Fibroblast of lung (primary cell): ENCODE results near the gene HPGD. TPM values are rescaled to one million over a fixed set of nuclear protein-coding genes. Genes with fewer than 3 reads are reported as not detected.
A peak's percentile ranks its signal among the peaks of the same experiment; 100 is the strongest.
"Not testable (repeated sequence)": the region's sequence is repeated elsewhere in the genome, so short reads cannot be mapped to it uniquely, and the experiment has no call there.

ENCODE experiments used
- DNase-seq, 2 donors: peaks; one replicate each; pipeline versions ENCODE4 v3.0.0 to v3.0.0-alpha.2; 2010; ENCODE audit warnings: low read depth in 2 of 2
- H2AFZ ChIP-seq: 2 replicates; pipeline ENCODE4 v1.5.1; 2012; ENCODE audit warnings: low read length, control low read depth, inconsistent platforms
- H3K27ac ChIP-seq: 2 replicates; pipeline ENCODE4 v1.5.1; 2011; ENCODE audit warnings: low read length, control low read depth; ENCODE audit not compliant: insufficient read depth
- H3K27me3 ChIP-seq: 2 replicates; pipeline ENCODE4 v1.5.1; 2011; ENCODE audit warnings: mild to moderate bottlenecking, low read length; ENCODE audit not compliant: control insufficient read depth, insufficient read depth
- H3K36me3 ChIP-seq: 2 replicates; pipeline ENCODE4 v1.5.1; 2011; ENCODE audit warnings: low read length; ENCODE audit not compliant: control insufficient read depth, insufficient read depth
- H3K4me1 ChIP-seq: 2 replicates; pipeline ENCODE4 v1.5.1; 2011; ENCODE audit warnings: low read length; ENCODE audit not compliant: control insufficient read depth, insufficient read depth; ENCODE audit errors: extremely low read depth
- H3K4me2 ChIP-seq: 2 replicates; pipeline ENCODE4 v1.5.1; 2011; ENCODE audit warnings: low read length, control low read depth; ENCODE audit not compliant: insufficient read depth; ENCODE audit errors: extremely low read depth
- H3K4me3 ChIP-seq, 4 experiments: fragments of 200-600 bp in 1 of 4; sonication (generic) in 1 of 4; replicated peaks in 1 of 4; 2 replicates each; pipeline ENCODE4 v1.5.1; 2011 to 2016; ENCODE audit warnings: low read length in 4 of 4, low read depth in 3 of 4, mild to moderate bottlenecking in 3 of 4, control low read depth in 2 of 4, inconsistent platforms in 1 of 4, mixed read lengths in 1 of 4; ENCODE audit not compliant: insufficient read depth in 1 of 4; ENCODE audit errors: control extremely low read depth in 1 of 4
- H3K79me2 ChIP-seq: 2 replicates; pipeline ENCODE4 v1.5.1; 2012; ENCODE audit warnings: mild to moderate bottlenecking, low read length, inconsistent platforms; ENCODE audit not compliant: control insufficient read depth, insufficient read depth
- H3K9ac ChIP-seq: 2 replicates; pipeline ENCODE4 v1.5.1; 2011; ENCODE audit warnings: mild to moderate bottlenecking, low read length, control low read depth; ENCODE audit not compliant: insufficient read depth
- H3K9me3 ChIP-seq: 2 replicates; pipeline ENCODE4 v1.5.1; 2012; ENCODE audit warnings: low read depth, low read length; ENCODE audit not compliant: control insufficient read depth, insufficient read depth
- H4K20me1 ChIP-seq: 2 replicates; pipeline ENCODE4 v1.5.1; 2011; ENCODE audit warnings: low read length; ENCODE audit not compliant: control insufficient read depth, insufficient read depth; ENCODE audit errors: extremely low read depth
- EZH2 ChIP-seq: IDR thresholded peaks from 2 replicates; pipeline ENCODE4 v1.5.1; 2012; ENCODE audit warnings: low read length, control low read depth, mild to moderate bottlenecking; ENCODE audit errors: missing control alignments
- polyA plus RNA-seq, 2 donors: library from polyadenylated mRNA; depleted of rRNA in 1 of 2; stranded (reverse) in 1 of 2; unstranded in 1 of 2; fragments of >200 nt; gene quantifications; 2 replicates each; pipeline ENCODE4 v1.2.1, GENCODE V29; 2011 to 2012; ENCODE audit warnings: missing spikeins in 1 of 2
- total RNA-seq: library from RNA; depleted of rRNA; stranded (reverse); fragments of >200 nt; gene quantifications from 2 replicates; pipeline ENCODE4 v1.2.1, GENCODE V29; 2014
- TF ChIP-seq, protein P1 (sequence below), 2 donors: IDR thresholded peaks in 1 of 2; conservative IDR thresholded peaks in 1 of 2; 1 replicate in 1 of 2; 2 replicates in 1 of 2; pipeline ENCODE4 v1.5.1; 2011 to 2012; ENCODE audit warnings: low read length in 2 of 2, control low read depth in 1 of 2, inconsistent platforms in 1 of 2, low read depth in 1 of 2, mild to moderate bottlenecking in 1 of 2

Gene HPGD
- total and polyA plus RNA-seq, 2 donors (not counting 1 experiment from before 2014, with no cell fraction given) = 0.16 to 0.17 TPM

DNA sequence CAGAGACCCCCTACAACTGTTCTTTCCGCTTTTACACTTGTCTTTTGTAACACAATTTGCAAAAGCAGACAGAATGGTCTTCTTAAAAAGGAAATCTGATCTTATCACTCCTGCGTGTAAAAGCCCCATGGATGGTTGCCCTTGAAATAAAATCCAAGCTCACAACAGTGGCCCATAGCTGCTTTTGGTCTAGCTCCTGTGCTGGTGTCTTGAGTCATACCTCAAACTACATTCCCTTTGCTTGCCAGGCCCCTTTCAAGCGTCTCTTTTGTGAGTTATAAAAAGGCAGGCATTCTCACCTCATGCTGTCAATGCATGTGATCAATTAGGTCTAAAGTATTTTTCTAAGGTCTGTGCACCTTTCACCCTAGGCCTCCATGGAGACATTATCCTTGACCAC is 27.6 kb downstream of the HPGD start:
- no peaks in the 10 kb centered on the region for H3K27me3 ChIP-seq
- H3K9ac ChIP-seq = no peak overlapping the region
- DNase-seq = no peak
- TF ChIP-seq, protein P1, sequence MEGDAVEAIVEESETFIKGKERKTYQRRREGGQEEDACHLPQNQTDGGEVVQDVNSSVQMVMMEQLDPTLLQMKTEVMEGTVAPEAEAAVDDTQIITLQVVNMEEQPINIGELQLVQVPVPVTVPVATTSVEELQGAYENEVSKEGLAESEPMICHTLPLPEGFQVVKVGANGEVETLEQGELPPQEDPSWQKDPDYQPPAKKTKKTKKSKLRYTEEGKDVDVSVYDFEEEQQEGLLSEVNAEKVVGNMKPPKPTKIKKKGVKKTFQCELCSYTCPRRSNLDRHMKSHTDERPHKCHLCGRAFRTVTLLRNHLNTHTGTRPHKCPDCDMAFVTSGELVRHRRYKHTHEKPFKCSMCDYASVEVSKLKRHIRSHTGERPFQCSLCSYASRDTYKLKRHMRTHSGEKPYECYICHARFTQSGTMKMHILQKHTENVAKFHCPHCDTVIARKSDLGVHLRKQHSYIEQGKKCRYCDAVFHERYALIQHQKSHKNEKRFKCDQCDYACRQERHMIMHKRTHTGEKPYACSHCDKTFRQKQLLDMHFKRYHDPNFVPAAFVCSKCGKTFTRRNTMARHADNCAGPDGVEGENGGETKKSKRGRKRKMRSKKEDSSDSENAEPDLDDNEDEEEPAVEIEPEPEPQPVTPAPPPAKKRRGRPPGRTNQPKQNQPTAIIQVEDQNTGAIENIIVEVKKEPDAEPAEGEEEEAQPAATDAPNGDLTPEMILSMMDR (conservative IDR thresholded peaks at IDR 0.05 in 1 of 2, IDR thresholded peaks at IDR 0.05 in 1 of 2; ENCODE audit: low read depth in 1 of 2, low read length in 2 of 2) = no peak
- no peak for TF ChIP-seq EZH2
- H3K79me2 ChIP-seq = no peaks in the 10 kb centered on the region
- no peak overlapping the region for H2AFZ ChIP-seq
- H3K36me3 ChIP-seq = no peaks in the 10 kb centered on the region
- H3K27ac ChIP-seq = no peak overlapping the region
- no peak overlapping the region for H3K4me3 ChIP-seq
- no peak overlapping the region for H3K4me2 ChIP-seq
- no peaks in the 10 kb centered on the region for H3K9me3 ChIP-seq
- H4K20me1 ChIP-seq = peaks cover 2% of the 10 kb centered on the region
- no peaks in the 10 kb centered on the region for H3K4me1 ChIP-seq

DNA sequence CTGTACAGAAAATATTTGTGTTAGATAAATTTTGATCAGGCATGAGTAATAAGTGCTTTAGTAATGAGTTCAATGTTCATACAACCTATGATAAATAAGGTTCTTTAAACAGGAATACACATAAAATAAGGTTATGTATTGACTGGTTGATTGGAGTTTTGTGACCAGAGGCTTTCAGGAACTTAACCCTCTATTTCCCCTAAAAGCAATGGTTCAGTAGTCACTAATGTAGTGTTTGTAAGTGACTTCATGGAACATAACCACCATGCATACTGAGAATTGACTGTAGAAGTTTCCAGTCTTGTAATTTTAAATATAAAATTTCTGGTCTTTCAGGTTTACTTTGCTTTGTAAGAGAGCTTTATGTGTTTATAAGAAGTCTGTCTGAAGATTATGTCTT is 28.1 kb downstream of the HPGD start:
- no peaks in the 10 kb centered on the region for H3K27me3 ChIP-seq
- DNase-seq = no peak
- TF ChIP-seq EZH2 = no peak
- TF ChIP-seq, protein P1 (conservative IDR thresholded peaks at IDR 0.05 in 1 of 2, IDR thresholded peaks at IDR 0.05 in 1 of 2; ENCODE audit: low read depth in 1 of 2, low read length in 2 of 2) = no peak
- no peak overlapping the region for H3K4me2 ChIP-seq
- no peak overlapping the region for H3K4me3 ChIP-seq
- H3K9ac ChIP-seq = no peak overlapping the region
- H3K27ac ChIP-seq = no peak overlapping the region
- H3K4me1 ChIP-seq = no peaks in the 10 kb centered on the region
- no peaks in the 10 kb centered on the region for H3K9me3 ChIP-seq
- no peaks in the 10 kb centered on the region for H3K79me2 ChIP-seq
- H4K20me1 ChIP-seq = peaks cover 2% of the 10 kb centered on the region
- no peak overlapping the region for H2AFZ ChIP-seq
- H3K36me3 ChIP-seq = no peaks in the 10 kb centered on the region

DNA sequence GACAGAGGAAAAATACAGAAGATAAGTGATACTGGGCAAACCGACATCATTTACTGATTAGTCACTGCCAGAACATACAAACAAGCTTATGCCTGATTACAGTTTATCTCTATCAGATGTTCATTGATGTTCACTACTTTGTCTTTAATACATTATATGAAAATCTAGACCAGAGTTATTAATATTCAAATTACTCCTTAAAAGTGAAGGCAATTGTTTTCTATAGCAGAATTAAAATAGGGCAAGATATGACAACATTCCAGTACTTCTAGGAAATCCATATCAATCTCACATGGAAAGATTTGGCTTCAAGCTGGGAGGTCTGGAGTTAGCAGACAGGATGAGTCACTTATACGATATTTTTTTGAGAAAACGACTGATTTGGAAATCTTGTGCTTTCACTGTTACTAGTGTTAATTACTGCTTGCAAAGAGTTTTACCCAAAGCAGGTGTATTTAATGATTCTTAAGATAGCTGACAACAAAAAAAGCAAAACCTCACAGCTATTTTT is 31.8 kb downstream of the HPGD start:
- peak; percentile 59 to 60 for DNase-seq
- Histone ChIP-seq H4K20me1 (peaks cover 2% of the 10 kb centered on the region), H3K27ac (no peak overlapping the region), H3K9me3 (no peaks in the 10 kb centered on the region), H3K4me1 (no peaks in the 10 kb centered on the region), H3K4me3 (no peak overlapping the region), H3K79me2 (no peaks in the 10 kb centered on the region), H3K36me3 (no peaks in the 10 kb centered on the region), H2AFZ (no peak overlapping the region), H3K9ac (no peak overlapping the region), H3K4me2 (peak overlapping the region; percentile 15), H3K27me3 (no peaks in the 10 kb centered on the region)
- TF ChIP-seq EZH2 = no peak
- TF ChIP-seq, protein P1 (conservative IDR thresholded peaks at IDR 0.05 in 1 of 2, IDR thresholded peaks at IDR 0.05 in 1 of 2; ENCODE audit: low read depth in 1 of 2, low read length in 2 of 2) = no peak

DNA sequence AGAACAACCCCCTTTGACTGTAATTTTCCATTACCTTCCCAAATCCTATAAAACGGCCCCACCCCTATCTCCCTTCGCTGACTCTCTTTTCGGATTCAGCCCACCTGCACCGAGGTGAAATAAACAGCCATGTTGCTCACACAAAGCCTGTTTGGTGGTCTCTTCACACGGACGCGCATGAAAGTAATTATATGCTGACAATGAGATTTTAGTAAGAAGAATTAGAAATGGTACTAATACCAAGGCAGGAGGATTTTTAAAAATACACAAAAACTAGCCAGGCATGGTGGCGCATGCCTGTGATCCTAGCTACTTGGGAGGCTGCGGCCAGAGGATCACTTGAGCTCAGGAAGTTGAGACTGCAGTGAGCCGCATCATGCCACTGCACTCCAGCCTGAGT is 33.9 kb downstream of the HPGD start:
- not testable (repeated sequence) for H3K9me3 ChIP-seq, H3K9ac ChIP-seq, H3K79me2 ChIP-seq, H3K4me3 ChIP-seq, H2AFZ ChIP-seq, H3K27ac ChIP-seq, H3K4me2 ChIP-seq, DNase-seq, H4K20me1 ChIP-seq, H3K36me3 ChIP-seq, H3K4me1 ChIP-seq, H3K27me3 ChIP-seq
